ENCODE results near the gene LIN9.

The LIN9 gene

GRCh38 chr1:226186124-226187018 is 122.6 kb downstream of the LIN9 start, which contains the start of gene ACBD3:
ACBD3 (minus strand) TSS chr1:226186741; CDS start chr1:226186675, 66 bp downstream.
- H3K27ac ChIP-seq: peak within 1 kb of the TSS; percentile 83
- no peak; the same call in 1 of the 2 replicates for TF ChIP-seq CTCF (conservative IDR thresholded peaks at IDR 0.05)
- peak; percentile 77 for TF ChIP-seq ZFX (IDR thresholded peaks at IDR 0.05)

- H3K27ac ChIP-seq: peak overlapping the region; percentile 83
- TF ChIP-seq ZFX (IDR thresholded peaks at IDR 0.05) (no peak), CTCF (conservative IDR thresholded peaks at IDR 0.05) (no peak)
Measured at GRCh38 chr1:226185141-226186036, 123.6 kb downstream of the LIN9 start.

- TF ChIP-seq CTCF (conservative IDR thresholded peaks at IDR 0.05): peak; percentile 76
- no peak for TF ChIP-seq ZFX (IDR thresholded peaks at IDR 0.05)
- no peak overlapping the region for H3K27ac ChIP-seq
Measured at GRCh38 chr1:226181996-226182714, 126.8 kb downstream of the LIN9 start.
